GM04504 (cell line): ENCODE measurements around the gene ARL8A.
"Not testable (repeated sequence)": the region's sequence is repeated elsewhere in the genome, so short reads cannot be mapped to it uniquely, and the experiment has no call there.

Experiments used
- DNase-seq: peaks from one replicate; pipeline ENCODE4 v3.0.0-alpha.2; 2012; ENCODE audit warnings: low read depth

ARL8A gene

DNA sequence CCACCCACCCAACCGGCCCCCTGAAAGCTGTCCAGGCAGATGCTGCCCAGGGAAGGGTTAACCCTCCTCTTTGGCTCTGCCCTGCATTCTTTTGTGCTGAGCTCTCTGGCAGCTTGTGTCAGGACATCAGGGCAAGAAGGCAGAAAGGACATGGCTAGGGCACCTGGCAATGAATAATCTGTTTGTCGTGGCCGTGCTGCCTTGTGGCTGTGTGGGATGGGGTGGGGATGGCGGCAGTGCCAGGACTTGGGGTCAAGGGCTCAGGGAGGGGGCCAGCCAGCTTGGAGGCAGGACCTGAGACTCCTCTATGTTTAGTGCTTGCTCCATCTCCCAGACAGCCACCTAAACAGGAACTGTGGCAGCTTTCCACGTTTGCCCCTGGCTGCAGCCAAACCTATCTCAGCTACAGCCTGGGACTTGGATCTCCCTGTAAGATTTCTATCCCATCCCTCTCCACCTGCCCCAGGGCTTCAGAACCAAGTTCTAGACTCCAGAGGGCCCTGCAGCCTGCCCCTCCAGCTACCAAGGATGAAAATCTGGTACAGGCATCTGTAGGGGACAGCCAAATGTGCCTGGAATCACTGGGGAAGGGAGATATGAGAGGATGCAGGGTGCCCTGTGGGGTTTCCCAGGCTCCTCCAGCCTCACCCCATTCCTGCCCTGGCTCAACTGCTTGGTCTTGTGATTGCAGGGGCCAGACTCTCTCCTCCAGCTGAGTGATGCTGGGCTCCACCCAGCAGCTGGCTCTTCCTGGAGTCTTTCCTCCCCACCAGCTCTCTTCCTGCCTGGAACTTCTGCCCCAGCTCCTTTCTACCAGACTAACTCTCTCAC lies 31.5 kb downstream of the ARL8A start:
- DNase-seq = no peak

DNA sequence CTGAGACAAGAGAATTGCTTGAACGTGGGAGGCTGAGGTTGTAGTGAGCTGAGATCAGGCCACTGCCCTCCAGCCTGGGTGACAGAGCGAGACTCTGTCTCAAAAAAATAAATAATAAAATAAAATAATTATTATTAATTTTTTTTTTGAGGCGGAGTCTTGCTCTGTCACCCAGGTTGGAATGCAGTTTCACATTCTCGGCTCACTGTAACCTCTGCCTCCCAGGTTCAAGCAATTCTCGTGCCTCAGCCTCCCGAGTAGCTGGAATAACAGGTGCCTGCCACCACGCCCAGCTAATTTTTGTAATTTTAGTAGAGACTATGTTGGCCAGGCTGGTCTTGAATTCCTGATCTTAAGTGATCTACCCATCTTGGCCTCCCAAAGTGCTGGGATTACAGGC lies 32.9 kb downstream of the ARL8A start:
- DNase-seq = not testable (repeated sequence)

GRCh38 chr1:202110977-202111376 lies 33.6 kb downstream of the ARL8A start:
- no peak for DNase-seq

DNA sequence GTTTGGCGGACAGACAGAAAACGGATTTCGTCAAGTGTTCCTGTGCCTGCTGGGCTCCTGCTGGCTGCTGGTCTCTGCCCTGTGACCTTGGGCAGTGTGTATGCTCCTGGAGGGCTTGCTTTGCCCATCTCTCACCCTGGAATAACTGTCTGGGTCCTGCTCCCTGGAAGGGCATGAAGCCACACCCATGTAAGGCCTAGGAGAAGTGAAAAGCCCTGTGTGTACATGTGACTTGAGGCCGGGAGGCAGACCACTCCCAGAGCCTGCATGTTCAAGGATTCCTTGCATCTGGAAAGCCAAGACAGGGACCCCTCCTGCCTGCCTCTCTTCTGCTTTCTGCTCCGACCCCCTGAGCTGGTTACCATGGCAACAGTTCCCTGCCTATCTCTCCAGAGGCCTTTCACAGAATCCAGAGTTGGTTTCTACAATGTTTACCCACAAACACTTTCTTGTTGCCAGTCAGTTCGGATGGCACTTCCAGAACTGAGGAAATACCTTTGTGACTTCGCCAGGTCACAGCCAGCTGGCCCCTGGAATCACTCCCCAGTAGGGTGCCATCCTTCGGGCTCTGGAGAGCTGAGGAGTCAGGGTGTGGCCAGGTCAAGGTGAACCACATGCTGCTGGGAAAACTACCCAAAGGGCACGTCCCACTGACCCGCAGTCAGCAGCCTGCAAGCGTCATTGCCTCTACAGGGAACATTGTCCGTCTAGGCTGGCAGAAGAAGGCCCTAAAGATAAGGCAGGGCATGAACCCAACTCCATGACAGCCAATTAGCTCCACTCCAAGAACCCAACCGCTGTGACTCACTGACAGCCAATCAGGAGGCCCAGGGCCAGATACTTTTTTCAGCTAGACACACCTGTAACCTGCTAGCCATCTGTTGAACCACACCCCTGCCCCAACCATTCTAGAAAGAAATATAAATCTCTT lies 36.5 kb downstream of the ARL8A start:
- DNase-seq = no peak

DNA sequence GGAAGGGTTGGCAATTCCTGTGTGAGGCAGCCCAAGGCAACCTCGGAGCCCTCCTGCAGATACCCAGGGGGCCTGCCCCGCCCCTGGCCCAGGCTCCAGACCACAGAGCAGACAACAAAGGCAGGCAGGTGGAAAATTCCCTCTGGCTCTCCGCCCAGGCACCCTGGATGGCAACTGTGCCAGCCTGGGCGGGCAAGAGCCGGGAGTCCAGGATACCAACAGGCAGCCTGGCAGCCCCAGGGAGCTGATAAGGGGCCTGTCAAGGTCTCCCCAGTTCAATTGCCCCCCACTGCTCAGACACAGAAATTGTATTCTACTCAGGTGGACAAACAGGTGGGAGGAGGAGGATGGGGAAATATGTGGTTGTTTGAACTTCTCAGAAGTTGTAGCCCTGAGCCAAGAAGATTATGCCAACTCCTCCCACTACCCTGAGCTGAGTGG lies 37.2 kb downstream of the ARL8A start:
- DNase-seq = no peak

DNA sequence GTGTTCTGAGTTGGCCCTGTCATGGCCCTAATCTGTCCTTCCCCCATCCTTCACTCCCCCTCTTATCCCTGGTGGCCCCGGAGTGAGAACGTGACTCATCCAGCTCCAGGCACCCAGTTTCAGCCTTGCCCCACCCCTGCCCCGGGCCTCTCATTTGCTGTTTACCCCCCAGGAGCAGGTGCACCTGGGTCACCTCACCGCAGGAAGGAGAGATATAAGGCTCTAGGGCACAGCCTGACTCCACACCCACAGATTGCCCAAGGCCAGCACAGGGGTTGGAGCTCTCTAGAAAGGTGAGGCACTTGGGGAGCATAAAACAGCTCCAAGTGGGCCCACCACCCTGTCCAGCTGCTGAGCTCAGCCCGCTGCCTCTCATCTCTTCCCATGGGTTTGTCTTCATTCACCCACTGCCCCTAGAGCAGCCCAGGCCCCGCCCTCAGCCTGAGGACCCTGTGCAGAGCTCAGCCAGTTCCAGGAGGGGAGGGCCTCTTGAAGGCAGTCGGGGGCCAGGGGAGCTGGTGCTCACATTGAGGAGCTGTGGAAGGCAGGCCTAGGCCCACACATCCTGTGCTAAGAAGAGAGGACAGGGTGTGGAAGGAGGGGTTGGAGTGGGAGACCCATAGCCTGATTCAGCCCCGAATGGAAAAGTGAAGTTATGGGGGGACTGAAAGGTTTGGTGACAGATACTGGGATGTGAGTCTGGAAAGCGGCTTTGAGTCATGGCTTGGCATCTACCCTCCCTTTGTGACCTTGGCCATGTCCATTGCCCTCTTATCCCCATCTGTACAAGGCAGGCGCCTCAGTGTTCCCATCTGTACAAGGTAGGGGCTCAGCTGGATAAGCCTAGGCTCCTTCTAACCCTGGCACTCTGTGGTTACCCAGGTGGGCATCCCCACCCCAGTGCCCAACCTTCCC lies 37.9 kb downstream of the ARL8A start:
- no peak for DNase-seq

DNA sequence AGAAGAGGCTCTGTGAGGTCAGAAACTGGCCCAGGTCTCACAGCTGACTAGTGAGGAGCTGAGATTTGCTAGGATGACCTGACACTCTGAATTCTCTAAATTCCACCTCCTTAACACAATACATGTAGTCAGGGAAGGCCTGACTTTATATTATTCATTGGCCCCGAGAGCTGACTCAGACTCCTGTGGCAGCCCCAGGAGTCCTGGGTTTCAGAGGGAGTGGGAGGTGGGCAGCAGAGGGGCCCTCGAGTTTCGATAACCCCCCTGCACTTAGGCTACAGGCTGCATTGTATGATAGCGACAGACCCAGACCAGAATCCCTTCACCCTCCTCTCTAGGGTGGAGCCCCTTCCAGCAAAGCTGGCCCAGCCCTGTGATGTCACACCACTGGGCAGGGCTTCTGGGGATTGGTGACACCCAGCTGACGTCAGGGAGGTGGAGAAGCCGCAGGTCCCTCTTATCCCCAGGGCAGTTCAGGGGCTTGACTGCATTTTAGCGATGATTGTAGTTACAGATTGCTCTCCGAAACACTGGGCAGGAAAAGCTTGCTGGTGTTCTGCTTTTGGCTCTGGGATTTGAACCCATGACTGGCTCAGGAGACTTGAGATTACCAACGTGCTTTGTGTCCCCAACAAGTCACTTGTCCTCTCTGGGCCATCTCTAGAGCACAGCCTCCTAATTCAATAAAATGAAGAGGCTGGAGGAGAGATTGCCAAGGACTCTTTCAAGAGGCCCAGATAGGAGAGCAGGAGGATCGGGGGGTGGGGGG lies 38.8 kb downstream of the ARL8A start:
- no peak for DNase-seq

DNA sequence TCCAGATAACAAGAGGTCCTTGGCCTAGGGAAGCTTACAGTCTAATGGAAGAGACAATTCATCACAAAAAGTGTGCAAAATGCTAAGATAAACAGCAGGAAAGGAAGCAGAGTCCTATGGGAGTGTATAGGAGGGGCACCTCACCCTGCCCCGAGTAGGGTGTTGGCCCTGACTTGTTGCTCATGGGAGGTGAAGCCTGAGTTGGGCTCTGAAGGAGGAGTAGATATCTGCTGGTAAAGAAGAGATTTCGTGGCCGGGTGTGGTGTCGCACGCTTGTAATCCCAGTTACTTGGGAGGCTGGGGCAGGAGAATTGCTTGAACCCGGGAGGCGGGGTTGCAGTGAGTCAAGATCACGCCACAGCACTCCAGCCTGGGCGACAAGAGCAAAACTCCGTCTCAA lies 40.5 kb downstream of the ARL8A start:
- no peak for DNase-seq

DNA sequence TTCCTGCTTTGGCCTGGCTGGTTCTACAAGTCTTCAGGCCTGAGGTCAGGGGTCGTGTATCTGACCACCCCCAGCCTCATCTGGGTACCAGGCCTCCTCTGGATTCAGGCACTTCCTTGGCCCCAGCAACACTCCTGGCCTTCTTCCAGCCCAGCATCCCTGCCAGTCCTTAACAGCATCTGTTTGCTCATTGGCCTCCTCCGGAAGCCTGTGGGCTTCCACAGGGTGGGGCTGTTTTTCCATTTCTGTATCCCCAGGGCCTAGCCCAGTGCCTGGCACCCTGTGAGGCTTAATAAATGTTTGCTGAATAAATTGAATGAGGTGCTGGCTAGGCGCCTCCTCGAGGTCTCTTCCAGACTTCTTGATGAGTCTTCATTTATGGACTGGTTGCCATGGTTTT lies 43.4 kb downstream of the ARL8A start:
- DNase-seq = no peak

DNA sequence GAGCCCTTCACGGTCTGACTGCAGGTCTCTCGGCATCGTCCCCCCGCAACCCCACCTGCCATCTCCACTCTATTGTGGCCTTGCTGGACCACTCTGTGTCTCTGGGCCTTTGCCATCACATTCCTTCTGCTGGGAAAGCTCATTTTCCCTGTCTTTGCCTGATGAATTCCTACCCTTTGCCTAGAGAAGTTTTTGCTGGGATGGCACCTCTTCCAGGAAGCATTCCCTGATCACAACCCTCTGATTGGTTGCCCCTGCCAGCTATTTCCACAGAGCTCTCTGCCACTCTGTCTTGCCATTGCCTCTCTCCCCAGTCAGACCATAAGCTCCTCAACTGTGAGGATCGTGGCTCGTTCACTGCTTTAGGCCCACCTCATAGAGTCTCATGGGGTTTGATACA lies 50.7 kb downstream of the ARL8A start:
- DNase-seq = no peak

DNA sequence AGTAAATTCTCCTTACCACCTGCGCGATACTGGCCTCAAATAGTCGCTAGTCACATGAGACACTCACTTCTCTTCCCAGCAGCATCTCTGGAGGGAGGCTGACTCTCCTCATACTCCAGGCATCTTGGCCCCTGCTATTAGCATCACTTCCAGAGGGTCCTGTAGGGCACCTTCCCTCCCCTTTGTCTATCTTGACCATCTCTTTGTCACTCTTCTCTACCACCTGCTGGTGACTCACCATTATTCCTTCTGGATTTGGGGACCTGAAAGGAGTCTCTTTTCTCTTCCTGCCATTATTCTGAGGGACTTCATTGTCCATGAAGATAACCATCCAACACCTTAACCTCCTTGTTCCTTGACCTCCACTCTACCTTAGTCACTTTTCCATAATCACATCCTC lies 53.5 kb downstream of the ARL8A start:
- no peak for DNase-seq

GRCh38 chr1:202088206-202088605 lies 56.3 kb downstream of the ARL8A start:
- DNase-seq = no peak

- no peak for DNase-seq
These were observed 57.8 kb downstream of the ARL8A start for GRCh38 chr1:202086579-202087350.

GRCh38 chr1:202085682-202086373 lies 58.7 kb downstream of the ARL8A start:
- no peak for DNase-seq

- DNase-seq = no peak
These were observed 59.5 kb downstream of the ARL8A start for GRCh38 chr1:202084791-202085681.
